Astrocyte (in vitro differentiated cells and primary cell): ENCODE data around the gene AGBL4. TPM values are rescaled to one million over a fixed set of nuclear protein-coding genes. Genes with fewer than 3 reads are reported as not detected.

Experiments
- DNase-seq: peaks from one replicate; pipeline ENCODE4 v3.0.0-alpha.2; 2010; ENCODE audit warnings: low read depth
- FAIRE-seq: peaks from 2 replicates; lab custom pipeline; 2011; peaks lifted over from hg19 to GRCh38; lab: Jason Lieb, UNC
- H2AFZ ChIP-seq: 2 replicates; pipeline ENCODE4 v1.6.0; 2012; ENCODE audit warnings: low read depth, low read length, inconsistent platforms
- H3K27ac ChIP-seq: 2 replicates; pipeline ENCODE4 v1.5.1; 2011; ENCODE audit warnings: low read depth, low read length, inconsistent platforms
- H3K27me3 ChIP-seq: 2 replicates; pipeline ENCODE4 v1.6.0; 2011; ENCODE audit warnings: low read length, inconsistent platforms; ENCODE audit not compliant: insufficient read depth
- H3K36me3 ChIP-seq: 2 replicates; pipeline ENCODE4 v1.5.1; 2011; ENCODE audit warnings: low read length, inconsistent platforms; ENCODE audit not compliant: insufficient read depth
- H3K4me1 ChIP-seq: 2 replicates; pipeline ENCODE4 v1.5.1; 2011; ENCODE audit warnings: low read length, inconsistent platforms; ENCODE audit not compliant: insufficient read depth
- H3K4me2 ChIP-seq: 2 replicates; pipeline ENCODE4 v1.6.0; 2012; ENCODE audit warnings: low read length, inconsistent platforms
- H3K4me3 ChIP-seq: 2 replicates; pipeline ENCODE4 v1.5.1; 2011; ENCODE audit warnings: low read depth, mild to moderate bottlenecking, low read length, inconsistent platforms; ENCODE audit not compliant: insufficient read depth
- H3K79me2 ChIP-seq: 2 replicates; pipeline ENCODE4 v1.6.0; 2012; ENCODE audit warnings: mild to moderate bottlenecking, low read length, inconsistent platforms; ENCODE audit not compliant: insufficient read depth
- H3K9ac ChIP-seq: 2 replicates; pipeline ENCODE4 v1.6.0; 2012; ENCODE audit warnings: mild to moderate bottlenecking, low read length, inconsistent platforms
- H3K9me3 ChIP-seq: 2 replicates; pipeline ENCODE4 v1.5.1; 2012; ENCODE audit warnings: low read depth, mild to moderate bottlenecking, low read length, inconsistent platforms; ENCODE audit not compliant: insufficient read depth
- H4K20me1 ChIP-seq: 2 replicates; pipeline ENCODE4 v1.6.0; 2012; ENCODE audit warnings: low read length, inconsistent platforms; ENCODE audit not compliant: insufficient read depth
- H3K27ac Mint-ChIP-seq: one replicate; pipeline ENCODE4 v1.8.0; 2021; ENCODE audit warnings: mild to moderate bottlenecking, mixed read lengths; ENCODE audit not compliant: unreplicated experiment
- H3K27me3 Mint-ChIP-seq: one replicate; pipeline ENCODE4 v1.8.0; 2021; ENCODE audit warnings: low read depth, mixed read lengths; ENCODE audit not compliant: unreplicated experiment
- H3K36me3 Mint-ChIP-seq: one replicate; pipeline ENCODE4 v1.8.0; 2021; ENCODE audit warnings: low read depth, mixed read lengths; ENCODE audit not compliant: unreplicated experiment
- H3K4me1 Mint-ChIP-seq: one replicate; pipeline ENCODE4 v1.8.0; 2021; ENCODE audit warnings: low read depth, mixed read lengths; ENCODE audit not compliant: unreplicated experiment
- H3K4me3 Mint-ChIP-seq: one replicate; pipeline ENCODE4 v1.8.0; 2021; ENCODE audit warnings: mild to moderate bottlenecking, moderate library complexity, mixed read lengths; ENCODE audit not compliant: unreplicated experiment
- H3K9me3 Mint-ChIP-seq: one replicate; pipeline ENCODE4 v1.8.0; 2021; ENCODE audit warnings: mild to moderate bottlenecking, mixed read lengths; ENCODE audit not compliant: unreplicated experiment
- CTCF ChIP-seq: IDR thresholded peaks from 2 replicates; pipeline ENCODE4 v1.5.1; 2011; ENCODE audit warnings: low read depth, mild to moderate bottlenecking, inconsistent platforms, low read length, moderate library complexity; ENCODE audit not compliant: insufficient read depth
- EZH2 ChIP-seq: IDR thresholded peaks from 2 replicates; pipeline ENCODE4 v1.6.1; 2012; ENCODE audit warnings: mild to moderate bottlenecking, low read length, inconsistent platforms; ENCODE audit not compliant: insufficient read depth
- total RNA-seq: library from RNA; stranded (reverse); gene quantifications from 2 replicates; pipeline ENCODE4 v1.2.1, GENCODE V29; 2021

Gene AGBL4
- total RNA-seq, 1 donor from 2014 or later: not detected

- FAIRE-seq (no peak), DNase-seq (no peak)
- H3K4me1 Mint-ChIP-seq: no peaks in the 10 kb centered on the region
- Histone ChIP-seq H3K27ac (no peak overlapping the region), H3K9ac (no peak overlapping the region), H3K4me3 (no peak overlapping the region), H3K4me2 (no peak overlapping the region), H2AFZ (no peak overlapping the region), H4K20me1 (no peaks in the 10 kb centered on the region), H3K27me3 (no peaks in the 10 kb centered on the region), H3K9me3 (peaks cover 3% of the 10 kb centered on the region), H3K36me3 (no peaks in the 10 kb centered on the region), H3K4me1 (no peaks in the 10 kb centered on the region), H3K79me2 (no peaks in the 10 kb centered on the region)
- no peaks in the 10 kb centered on the region for H3K36me3 Mint-ChIP-seq
- TF ChIP-seq CTCF (no peak), EZH2 (no peak)
- H3K27ac Mint-ChIP-seq: no peak overlapping the region
- H3K4me3 Mint-ChIP-seq: no peak overlapping the region
- no peaks in the 10 kb centered on the region for H3K27me3 Mint-ChIP-seq
- H3K9me3 Mint-ChIP-seq: peaks cover 14% of the 10 kb centered on the region
Measured at GRCh38 chr1:49576327-49576901, 447.3 kb downstream of the AGBL4 start.

GRCh38 chr1:49556676-49557234 is 467.0 kb downstream of the AGBL4 start:
- H3K9me3 ChIP-seq: peaks cover 3% of the 10 kb centered on the region
- no peak overlapping the region for H3K27ac ChIP-seq
- H3K4me3 ChIP-seq: no peak overlapping the region
- H3K9ac ChIP-seq: no peak overlapping the region
- no peaks in the 10 kb centered on the region for H3K4me1 ChIP-seq
- TF ChIP-seq CTCF (no peak), EZH2 (no peak)
- H3K4me2 ChIP-seq: no peak overlapping the region
- H3K4me1 Mint-ChIP-seq: no peaks in the 10 kb centered on the region
- H4K20me1 ChIP-seq: no peaks in the 10 kb centered on the region
- DNase-seq (no peak), FAIRE-seq (no peak)
- no peaks in the 10 kb centered on the region for H3K27me3 ChIP-seq
- H3K36me3 Mint-ChIP-seq: no peaks in the 10 kb centered on the region
- H3K79me2 ChIP-seq: no peaks in the 10 kb centered on the region
- H3K9me3 Mint-ChIP-seq: peaks cover 12% of the 10 kb centered on the region
- H3K36me3 ChIP-seq: no peaks in the 10 kb centered on the region
- H3K27me3 Mint-ChIP-seq: no peaks in the 10 kb centered on the region
- H3K4me3 Mint-ChIP-seq: no peak overlapping the region
- H3K27ac Mint-ChIP-seq: no peak overlapping the region
- no peak overlapping the region for H2AFZ ChIP-seq

GRCh38 chr1:49552101-49552500 is 471.7 kb downstream of the AGBL4 start:
- H3K36me3 Mint-ChIP-seq: no peaks in the 10 kb centered on the region
- H3K4me1 Mint-ChIP-seq: no peaks in the 10 kb centered on the region

More at GRCh38 chr1:49552101-49552500, 471.7 kb downstream of the AGBL4 start:
- Histone ChIP-seq H3K9ac (no peak overlapping the region), H3K79me2 (no peaks in the 10 kb centered on the region), H3K36me3 (no peaks in the 10 kb centered on the region), H3K4me1 (no peaks in the 10 kb centered on the region), H4K20me1 (no peaks in the 10 kb centered on the region), H3K4me2 (no peak overlapping the region), H3K27me3 (no peaks in the 10 kb centered on the region), H3K4me3 (no peak overlapping the region), H3K27ac (no peak overlapping the region), H2AFZ (no peak overlapping the region), H3K9me3 (peaks cover 3% of the 10 kb centered on the region)
- no peak overlapping the region for H3K4me3 Mint-ChIP-seq
- peaks cover 7% of the 10 kb centered on the region for H3K9me3 Mint-ChIP-seq
- no peaks in the 10 kb centered on the region for H3K27me3 Mint-ChIP-seq
- no peak overlapping the region for H3K27ac Mint-ChIP-seq
- FAIRE-seq (no peak), DNase-seq (no peak)
- TF ChIP-seq EZH2: no peak
- TF ChIP-seq CTCF: no peak
